Measurements from ENCODE around the gene FAM228B. TPM values are rescaled to one million over a fixed set of nuclear protein-coding genes. Genes with fewer than 3 reads are reported as not detected.

FAM228B gene
- total RNA-seq, 1 donor from 2014 or later, result 3.1 TPM

DNA sequence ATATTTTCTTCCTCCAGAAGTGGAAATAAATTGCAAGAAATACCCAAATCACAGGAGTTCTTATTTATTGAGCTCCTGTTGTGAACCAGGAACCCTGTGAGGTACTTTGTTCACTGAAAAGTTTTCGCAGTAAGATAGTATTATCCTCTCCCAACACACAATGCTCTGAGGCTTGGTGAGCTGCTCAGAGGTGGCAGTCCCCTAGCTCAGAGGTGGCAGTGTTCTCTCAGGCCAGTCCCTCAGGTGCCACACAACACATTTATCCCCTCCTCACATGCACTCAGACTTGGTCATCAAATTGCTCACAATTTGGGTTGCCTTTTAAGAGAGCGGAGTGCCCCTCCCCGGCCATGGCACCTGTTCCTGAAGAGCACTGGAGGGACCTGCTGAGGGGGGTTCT is 77.5 kb downstream of the FAM228B start:
- Mint-ChIP-seq H3K27ac (no peak overlapping the region), H3K4me1 (ENCODE audit: low read depth) (no peaks in the 10 kb centered on the region), H3K27me3 (ENCODE audit: insufficient read depth) (no peaks in the 10 kb centered on the region), H3K9me3 (no peaks in the 10 kb centered on the region), H3K4me3 (no peak overlapping the region), H3K36me3 (ENCODE audit: low read depth) (peaks cover 19% of the 10 kb centered on the region)
- no peak for DNase-seq (ENCODE audit: low spot score)
- intact Hi-C loops (cut with micrococcal nuclease), result no loop called here

DNA sequence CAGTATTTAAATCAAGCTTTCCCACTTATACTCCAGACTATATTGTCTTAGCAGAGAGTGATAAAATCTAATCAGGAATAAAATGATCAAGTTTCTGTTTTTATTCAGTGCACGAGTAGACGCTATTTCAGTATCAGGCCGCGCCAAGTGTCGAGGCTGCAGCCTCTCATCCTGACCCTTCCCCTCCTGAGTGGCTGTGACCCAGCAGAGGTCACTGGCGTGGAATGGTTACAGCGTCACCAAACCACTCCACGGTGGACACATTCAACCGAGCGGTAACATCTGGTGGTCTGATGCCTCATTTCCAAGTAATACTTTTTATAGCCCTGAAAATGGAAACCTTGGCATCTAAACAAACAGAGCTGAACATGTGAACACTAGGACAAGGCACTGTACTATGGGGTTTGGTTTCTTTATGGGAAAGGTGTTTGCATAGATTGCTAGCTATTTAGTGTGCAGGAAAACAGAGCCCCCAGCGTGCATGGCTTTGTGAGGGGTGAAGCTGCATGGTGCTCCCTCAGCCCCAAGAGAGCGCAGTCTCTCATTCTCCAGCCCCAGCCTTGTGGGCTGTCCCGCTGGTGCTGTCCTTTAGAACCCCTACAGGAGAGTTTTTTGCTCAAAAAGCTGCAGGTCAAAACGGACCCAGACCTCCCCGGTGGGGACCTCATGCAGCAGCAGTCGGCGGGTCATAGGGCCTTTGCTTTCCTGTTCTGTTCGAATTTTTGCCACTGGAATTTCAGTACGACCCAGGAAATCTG is 79.9 kb downstream of the FAM228B start:
- Mint-ChIP-seq H3K27me3 (ENCODE audit: insufficient read depth) (no peaks in the 10 kb centered on the region), H3K36me3 (ENCODE audit: low read depth) (peaks cover 31% of the 10 kb centered on the region)
- intact Hi-C loops (cut with micrococcal nuclease), result no loop called here

GRCh38 chr2:24203787-24204150 is 80.5 kb downstream of the FAM228B start:
- H3K27me3 Mint-ChIP-seq (ENCODE audit: insufficient read depth), result no peaks in the 10 kb centered on the region
- H3K9me3 Mint-ChIP-seq, result no peaks in the 10 kb centered on the region
- intact Hi-C loops (cut with micrococcal nuclease), result no loop called here
- H3K4me3 Mint-ChIP-seq, result no peak overlapping the region
- no peaks in the 10 kb centered on the region for H3K4me1 Mint-ChIP-seq (ENCODE audit: low read depth)
- H3K27ac Mint-ChIP-seq, result no peak overlapping the region
- no peak for DNase-seq (ENCODE audit: low spot score)
- peaks cover 31% of the 10 kb centered on the region for H3K36me3 Mint-ChIP-seq (ENCODE audit: low read depth)

More for the DNA sequence above, 79.9 kb downstream of the FAM228B start:
- H3K27ac Mint-ChIP-seq, result no peak overlapping the region
- H3K4me3 Mint-ChIP-seq, result no peak overlapping the region
- no peak for DNase-seq (ENCODE audit: low spot score)
- H3K4me1 Mint-ChIP-seq (ENCODE audit: low read depth), result no peaks in the 10 kb centered on the region
- H3K9me3 Mint-ChIP-seq, result no peaks in the 10 kb centered on the region

- no peak for DNase-seq (ENCODE audit: low spot score)
- H3K9me3 Mint-ChIP-seq, result no peaks in the 10 kb centered on the region
- H3K4me1 Mint-ChIP-seq (ENCODE audit: low read depth), result no peaks in the 10 kb centered on the region
- no peak overlapping the region for H3K4me3 Mint-ChIP-seq
- no peaks in the 10 kb centered on the region for H3K27me3 Mint-ChIP-seq (ENCODE audit: insufficient read depth)
- H3K36me3 Mint-ChIP-seq (ENCODE audit: low read depth), result peaks cover 26% of the 10 kb centered on the region
- intact Hi-C loops (cut with micrococcal nuclease), result no loop called here
- H3K27ac Mint-ChIP-seq, result no peak overlapping the region
These were observed 81.2 kb downstream of the FAM228B start for GRCh38 chr2:24204505-24204904.

DNA sequence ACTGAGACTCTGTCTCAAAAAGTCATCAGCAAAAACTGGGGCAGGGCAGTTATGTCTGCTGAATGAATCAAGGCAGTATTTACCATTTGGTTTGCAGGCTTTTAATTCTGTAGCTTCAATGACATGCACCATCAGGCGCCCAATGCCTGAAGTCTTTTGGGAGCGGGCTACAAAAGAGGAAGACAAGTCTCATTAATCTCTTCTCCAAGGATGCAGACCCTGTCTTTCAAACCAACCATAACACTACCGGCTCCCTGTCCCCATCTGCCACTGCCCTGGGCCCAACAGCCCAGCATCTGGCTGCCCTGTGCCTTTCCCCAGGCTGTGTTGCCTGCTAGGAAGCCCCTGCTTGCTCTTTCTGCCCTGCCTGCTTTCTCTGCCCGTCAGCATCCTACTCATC is 81.9 kb downstream of the FAM228B start:
- no peak for DNase-seq (ENCODE audit: low spot score)
- peaks cover 28% of the 10 kb centered on the region for H3K36me3 Mint-ChIP-seq (ENCODE audit: low read depth)
- H3K9me3 Mint-ChIP-seq, result no peaks in the 10 kb centered on the region
- intact Hi-C loops (cut with micrococcal nuclease), result no loop called here
- no peak overlapping the region for H3K27ac Mint-ChIP-seq
- no peak overlapping the region for H3K4me3 Mint-ChIP-seq
- no peaks in the 10 kb centered on the region for H3K27me3 Mint-ChIP-seq (ENCODE audit: insufficient read depth)
- H3K4me1 Mint-ChIP-seq (ENCODE audit: low read depth), result no peaks in the 10 kb centered on the region

DNA sequence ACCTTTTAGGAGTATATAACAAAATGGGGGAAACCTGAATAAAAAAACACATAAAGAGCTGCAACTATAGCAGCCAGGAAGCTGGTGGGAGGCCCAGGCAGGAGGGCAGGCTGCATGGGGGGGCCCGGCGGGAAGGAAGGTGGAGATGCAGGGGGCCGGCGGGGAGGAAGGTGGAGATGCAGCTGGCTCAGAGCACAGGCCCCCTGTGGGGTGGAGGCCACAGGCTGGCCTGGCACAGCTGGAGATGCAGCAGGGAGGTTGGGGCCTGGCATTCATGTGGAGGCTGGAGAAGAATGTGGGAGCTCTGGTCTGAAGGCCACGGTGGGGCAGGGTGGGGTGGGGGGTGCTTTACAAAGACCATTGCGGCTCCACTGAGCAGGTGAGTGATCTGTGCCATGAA is 83.0 kb downstream of the FAM228B start:
- intact Hi-C loops (cut with micrococcal nuclease), result no loop called here
- Mint-ChIP-seq H3K27ac (no peak overlapping the region), H3K27me3 (ENCODE audit: insufficient read depth) (no peaks in the 10 kb centered on the region), H3K4me3 (no peak overlapping the region), H3K4me1 (ENCODE audit: low read depth) (no peaks in the 10 kb centered on the region), H3K9me3 (no peaks in the 10 kb centered on the region), H3K36me3 (ENCODE audit: low read depth) (peaks cover 32% of the 10 kb centered on the region)
- DNase-seq (ENCODE audit: low spot score), result no peak

DNA sequence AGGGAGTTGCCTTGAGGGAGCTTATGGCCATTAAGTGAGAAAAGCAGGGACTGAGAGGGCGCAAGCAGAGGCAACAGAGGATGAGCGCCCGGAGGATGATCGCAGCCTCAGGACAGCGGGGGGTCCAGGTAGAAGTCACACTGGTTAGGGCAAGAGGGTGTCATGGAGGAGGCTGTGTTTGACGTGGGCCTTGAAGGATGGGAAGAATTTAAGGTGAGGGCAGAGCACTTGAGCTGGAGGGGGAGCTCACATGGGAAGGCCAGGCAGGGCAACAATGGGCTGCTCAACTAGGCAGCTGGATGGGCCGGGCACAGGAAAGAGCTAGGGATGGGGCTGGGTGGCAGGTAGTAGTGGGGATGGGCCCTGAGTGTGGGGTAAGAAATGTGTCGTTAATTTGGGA is 83.4 kb downstream of the FAM228B start:
- H3K27me3 Mint-ChIP-seq (ENCODE audit: insufficient read depth), result no peaks in the 10 kb centered on the region
- no peak for DNase-seq (ENCODE audit: low spot score)
- H3K4me1 Mint-ChIP-seq (ENCODE audit: low read depth), result no peaks in the 10 kb centered on the region
- peaks cover 33% of the 10 kb centered on the region for H3K36me3 Mint-ChIP-seq (ENCODE audit: low read depth)
- intact Hi-C loops (cut with micrococcal nuclease), result no loop called here
- H3K27ac Mint-ChIP-seq, result no peak overlapping the region
- H3K4me3 Mint-ChIP-seq, result no peak overlapping the region
- no peaks in the 10 kb centered on the region for H3K9me3 Mint-ChIP-seq

GRCh38 chr2:24207359-24207758 is 84.1 kb downstream of the FAM228B start:
- Mint-ChIP-seq H3K4me3 (no peak overlapping the region), H3K27me3 (ENCODE audit: insufficient read depth) (no peaks in the 10 kb centered on the region), H3K36me3 (ENCODE audit: low read depth) (peaks cover 33% of the 10 kb centered on the region), H3K27ac (no peak overlapping the region), H3K4me1 (ENCODE audit: low read depth) (no peaks in the 10 kb centered on the region), H3K9me3 (no peaks in the 10 kb centered on the region)
- DNase-seq (ENCODE audit: low spot score), result no peak
- intact Hi-C loops (cut with micrococcal nuclease), result no loop called here

GRCh38 chr2:24208490-24208889 is 85.2 kb downstream of the FAM228B start:
- DNase-seq (ENCODE audit: low spot score), result no peak
- Mint-ChIP-seq H3K4me1 (ENCODE audit: low read depth) (no peaks in the 10 kb centered on the region), H3K9me3 (no peaks in the 10 kb centered on the region), H3K27me3 (ENCODE audit: insufficient read depth) (no peaks in the 10 kb centered on the region), H3K36me3 (ENCODE audit: low read depth) (peaks cover 35% of the 10 kb centered on the region), H3K27ac (no peak overlapping the region), H3K4me3 (no peak overlapping the region)
- intact Hi-C loops (cut with micrococcal nuclease), result no loop called here

DNA sequence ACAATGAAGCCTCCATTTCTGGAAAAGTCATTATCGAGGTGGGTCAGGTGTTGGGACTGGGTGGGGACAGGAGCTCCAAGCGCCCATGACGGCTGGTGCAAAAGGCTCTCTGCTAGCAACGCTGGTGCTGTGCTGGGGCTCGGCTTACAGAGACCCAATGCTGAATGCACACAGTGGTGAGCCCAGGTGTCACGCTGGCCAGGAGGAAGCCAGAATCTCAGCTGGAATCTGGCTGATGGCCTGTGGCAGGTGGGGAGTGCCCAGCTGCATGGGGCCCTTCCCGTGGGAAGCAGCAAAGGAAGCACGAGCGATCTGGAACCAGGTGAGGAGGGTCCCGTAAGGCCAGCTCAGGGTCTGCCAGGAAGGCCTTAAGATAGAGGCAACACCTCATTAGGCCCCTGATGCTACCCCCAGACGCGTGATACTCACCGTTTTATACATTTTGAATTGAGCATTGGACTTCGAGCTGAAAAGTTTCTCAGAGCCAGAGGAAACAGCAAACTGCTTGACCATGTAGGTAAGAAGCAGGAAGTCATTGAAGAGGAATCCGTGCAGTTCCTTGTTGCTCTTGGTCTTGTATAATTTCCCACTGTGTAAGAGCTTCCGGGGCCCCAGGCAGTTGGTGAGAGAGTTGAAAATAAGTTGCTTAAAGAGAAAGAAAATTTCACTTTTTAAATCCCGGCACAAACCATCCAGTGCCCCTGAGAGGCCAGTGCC is 86.3 kb downstream of the FAM228B start:
- no peaks in the 10 kb centered on the region for H3K27me3 Mint-ChIP-seq (ENCODE audit: insufficient read depth)
- H3K36me3 Mint-ChIP-seq (ENCODE audit: low read depth), result peaks cover 30% of the 10 kb centered on the region
- no peaks in the 10 kb centered on the region for H3K9me3 Mint-ChIP-seq
- H3K4me1 Mint-ChIP-seq (ENCODE audit: low read depth), result no peaks in the 10 kb centered on the region
- no peak overlapping the region for H3K4me3 Mint-ChIP-seq
- no peak for DNase-seq (ENCODE audit: low spot score)
- no peak overlapping the region for H3K27ac Mint-ChIP-seq
- intact Hi-C loops (cut with micrococcal nuclease), result no loop called here

- no peak overlapping the region for H3K27ac Mint-ChIP-seq
- H3K27me3 Mint-ChIP-seq (ENCODE audit: insufficient read depth), result no peaks in the 10 kb centered on the region
- no peaks in the 10 kb centered on the region for H3K9me3 Mint-ChIP-seq
- H3K36me3 Mint-ChIP-seq (ENCODE audit: low read depth), result peaks cover 30% of the 10 kb centered on the region
- intact Hi-C loops (cut with micrococcal nuclease), result no loop called here
- no peak for DNase-seq (ENCODE audit: low spot score)
- peaks cover 4% of the 10 kb centered on the region for H3K4me1 Mint-ChIP-seq (ENCODE audit: low read depth)
- no peak overlapping the region for H3K4me3 Mint-ChIP-seq
These were observed 86.8 kb downstream of the FAM228B start for GRCh38 chr2:24210106-24210455.

GRCh38 chr2:24210723-24211122 is 87.5 kb downstream of the FAM228B start:
- Mint-ChIP-seq H3K27ac (no peak overlapping the region), H3K4me3 (no peak overlapping the region), H3K9me3 (no peaks in the 10 kb centered on the region), H3K4me1 (ENCODE audit: low read depth) (peaks cover 7% of the 10 kb centered on the region), H3K27me3 (ENCODE audit: insufficient read depth) (no peaks in the 10 kb centered on the region), H3K36me3 (ENCODE audit: low read depth) (peaks cover 28% of the 10 kb centered on the region)
- DNase-seq (ENCODE audit: low spot score), result no peak
- intact Hi-C loops (cut with micrococcal nuclease), result no loop called here

DNA sequence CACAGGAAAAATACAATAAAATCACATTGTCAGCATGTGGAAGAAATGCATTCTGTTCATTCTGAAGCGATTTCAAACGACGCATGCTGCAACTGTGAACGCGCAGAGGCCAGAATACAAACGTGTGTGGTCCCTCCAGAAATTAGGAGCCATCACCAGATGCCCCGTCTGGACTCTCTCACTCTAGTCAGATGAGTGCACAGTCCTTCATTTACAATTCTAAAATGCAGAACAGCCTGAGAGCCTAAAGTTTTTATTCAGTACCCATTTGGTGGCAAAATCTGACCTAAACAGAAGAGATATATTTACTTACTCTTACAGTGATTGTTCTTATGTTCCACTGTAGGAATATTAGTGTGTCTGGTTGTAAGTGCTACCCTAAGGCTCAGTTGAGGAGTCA is 88.1 kb downstream of the FAM228B start:
- no peaks in the 10 kb centered on the region for H3K9me3 Mint-ChIP-seq
- intact Hi-C loops (cut with micrococcal nuclease), result no loop called here
- no peak overlapping the region for H3K4me3 Mint-ChIP-seq
- H3K27ac Mint-ChIP-seq, result peak overlapping the region; percentile 31
- no peaks in the 10 kb centered on the region for H3K27me3 Mint-ChIP-seq (ENCODE audit: insufficient read depth)
- H3K4me1 Mint-ChIP-seq (ENCODE audit: low read depth), result peaks cover 7% of the 10 kb centered on the region
- DNase-seq (ENCODE audit: low spot score), result no peak
- peaks cover 30% of the 10 kb centered on the region for H3K36me3 Mint-ChIP-seq (ENCODE audit: low read depth)
